ENCODE data around the gene GLP1R.

The GLP1R gene

DNA sequence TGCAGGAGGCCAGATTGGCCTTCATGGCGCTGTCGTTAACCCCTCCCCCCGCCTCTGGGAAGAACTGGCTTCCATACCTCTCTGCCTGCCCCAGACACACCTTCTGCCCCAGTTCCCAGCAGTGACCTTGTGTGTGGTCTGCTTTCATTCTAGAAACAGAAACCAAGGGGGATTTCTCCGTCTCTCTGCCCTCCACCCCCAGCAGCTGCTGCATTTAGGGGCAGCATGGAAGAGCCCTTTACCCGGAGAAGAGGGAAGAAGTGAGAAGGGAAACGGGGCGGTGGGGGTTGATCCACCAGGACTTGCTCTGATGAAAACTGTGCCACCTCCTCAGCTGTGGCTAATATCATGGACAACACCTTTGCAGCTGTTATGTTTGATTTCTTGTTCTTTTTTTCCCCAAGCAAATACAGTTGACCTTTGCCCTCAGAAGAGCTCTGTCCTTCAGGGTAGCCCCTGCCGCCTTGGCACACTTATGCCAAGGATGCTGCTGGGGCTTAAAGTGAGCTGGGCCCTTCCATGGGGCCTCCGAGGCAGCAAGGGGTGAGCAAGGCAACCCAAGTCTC lies 6.1 kb downstream of the GLP1R start:
- TF ChIP-seq CTCF (IDR thresholded peaks at IDR 0.05; ENCODE audit: borderline replicate concordance, control extremely low read depth, extremely low read depth, insufficient read depth, missing control alignments): no peak
- DNase-seq (ENCODE audit: low spot score): no peak
- in situ Hi-C loops (cut with MboI; ENCODE audit: low sequenced_read_pairs, unreplicated experiment): no loop called here

- in situ Hi-C loops (cut with MboI; ENCODE audit: low sequenced_read_pairs, unreplicated experiment): no loop called here
- no peak for DNase-seq (ENCODE audit: low spot score)
- no peak for TF ChIP-seq CTCF (IDR thresholded peaks at IDR 0.05; ENCODE audit: borderline replicate concordance, control extremely low read depth, extremely low read depth, insufficient read depth, missing control alignments)
Measured at GRCh38 chr6:39055661-39056060, 7.1 kb downstream of the GLP1R start.

DNA sequence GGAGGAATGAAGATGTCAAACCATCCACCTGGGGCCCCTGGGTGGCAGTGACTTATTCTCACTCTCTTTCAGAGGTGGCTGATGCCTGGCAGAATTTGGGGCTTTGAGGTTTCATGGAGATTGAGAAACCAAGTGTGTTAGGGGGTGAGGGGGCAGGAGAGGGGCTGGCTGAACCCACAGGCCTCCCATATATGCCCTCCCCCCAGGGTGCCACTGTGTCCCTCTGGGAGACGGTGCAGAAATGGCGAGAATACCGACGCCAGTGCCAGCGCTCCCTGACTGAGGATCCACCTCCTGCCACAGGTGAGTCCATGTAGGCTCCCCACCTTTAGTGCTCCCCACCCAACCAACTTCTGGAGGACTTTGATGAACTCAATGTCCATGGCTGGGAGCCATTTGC lies 7.6 kb downstream of the GLP1R start:
- TF ChIP-seq CTCF (IDR thresholded peaks at IDR 0.05; ENCODE audit: borderline replicate concordance, control extremely low read depth, extremely low read depth, insufficient read depth, missing control alignments): no peak
- in situ Hi-C loops (cut with MboI; ENCODE audit: low sequenced_read_pairs, unreplicated experiment): no loop called here
- no peak for DNase-seq (ENCODE audit: low spot score)

DNA sequence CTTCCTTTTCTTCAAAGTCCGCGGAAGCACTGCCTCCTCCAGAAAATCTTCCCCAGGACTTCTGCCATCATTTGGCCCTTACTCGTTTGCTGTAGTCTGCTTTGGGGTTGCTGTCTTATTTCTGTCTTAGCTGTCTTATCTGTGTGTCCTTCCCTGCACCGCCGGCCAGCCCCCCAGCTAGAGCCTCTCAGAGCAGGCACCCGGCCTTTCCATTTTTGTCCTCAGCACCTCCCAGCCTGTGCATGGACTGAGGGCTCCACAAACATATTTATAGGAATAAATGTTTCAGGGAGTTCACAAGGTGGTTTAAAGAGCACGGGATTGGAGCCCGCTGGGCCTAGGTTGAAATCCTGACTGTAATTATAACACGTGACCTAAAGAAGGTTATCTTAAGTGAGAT lies 8.1 kb downstream of the GLP1R start:
- TF ChIP-seq CTCF (IDR thresholded peaks at IDR 0.05; ENCODE audit: borderline replicate concordance, control extremely low read depth, extremely low read depth, insufficient read depth, missing control alignments): no peak
- no peak for DNase-seq (ENCODE audit: low spot score)
- in situ Hi-C loops (cut with MboI; ENCODE audit: low sequenced_read_pairs, unreplicated experiment): no loop called here

DNA sequence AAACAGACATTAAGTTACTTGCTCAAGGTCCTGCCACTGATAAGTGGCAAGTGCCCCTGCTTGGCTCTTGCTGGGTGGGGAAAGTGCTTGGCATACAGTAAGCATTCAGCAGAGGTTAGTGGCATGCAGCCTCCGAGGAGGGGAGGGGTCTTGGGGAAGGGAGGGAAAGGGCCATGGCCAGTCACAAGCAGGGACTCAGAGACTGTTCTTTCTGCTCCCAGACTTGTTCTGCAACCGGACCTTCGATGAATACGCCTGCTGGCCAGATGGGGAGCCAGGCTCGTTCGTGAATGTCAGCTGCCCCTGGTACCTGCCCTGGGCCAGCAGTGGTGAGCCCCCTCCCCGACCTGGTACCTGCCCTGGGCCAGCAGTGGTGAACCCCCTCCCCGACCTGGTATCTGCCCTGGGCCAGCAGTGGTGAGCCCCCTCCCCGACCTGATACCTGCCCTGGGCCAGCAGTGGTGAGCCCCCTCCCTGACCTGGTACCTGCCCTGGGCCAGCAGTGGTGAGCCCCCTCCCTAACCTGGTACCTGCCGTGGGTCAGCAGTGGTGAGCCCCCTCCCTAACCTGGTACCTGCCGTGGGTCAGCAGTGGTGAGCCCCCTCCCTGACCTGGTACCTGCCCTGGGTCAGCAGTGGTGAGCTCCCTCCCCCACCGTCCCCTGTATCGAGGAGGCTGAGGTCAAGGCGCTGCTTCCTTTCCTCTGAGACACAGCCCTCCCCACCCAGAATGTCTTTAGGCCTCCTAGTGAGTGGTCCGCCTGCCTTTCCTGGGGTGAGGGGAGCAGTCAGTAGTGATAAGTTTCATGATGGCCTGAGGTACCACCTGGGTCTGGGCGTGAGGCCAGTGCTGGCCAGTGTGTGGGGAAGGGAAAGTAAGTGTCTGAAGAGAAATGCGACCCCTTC lies 8.9 kb downstream of the GLP1R start:
- TF ChIP-seq CTCF (IDR thresholded peaks at IDR 0.05; ENCODE audit: borderline replicate concordance, control extremely low read depth, extremely low read depth, insufficient read depth, missing control alignments): no peak
- DNase-seq (ENCODE audit: low spot score): no peak
- in situ Hi-C loops (cut with MboI; ENCODE audit: low sequenced_read_pairs, unreplicated experiment): no loop called here

DNA sequence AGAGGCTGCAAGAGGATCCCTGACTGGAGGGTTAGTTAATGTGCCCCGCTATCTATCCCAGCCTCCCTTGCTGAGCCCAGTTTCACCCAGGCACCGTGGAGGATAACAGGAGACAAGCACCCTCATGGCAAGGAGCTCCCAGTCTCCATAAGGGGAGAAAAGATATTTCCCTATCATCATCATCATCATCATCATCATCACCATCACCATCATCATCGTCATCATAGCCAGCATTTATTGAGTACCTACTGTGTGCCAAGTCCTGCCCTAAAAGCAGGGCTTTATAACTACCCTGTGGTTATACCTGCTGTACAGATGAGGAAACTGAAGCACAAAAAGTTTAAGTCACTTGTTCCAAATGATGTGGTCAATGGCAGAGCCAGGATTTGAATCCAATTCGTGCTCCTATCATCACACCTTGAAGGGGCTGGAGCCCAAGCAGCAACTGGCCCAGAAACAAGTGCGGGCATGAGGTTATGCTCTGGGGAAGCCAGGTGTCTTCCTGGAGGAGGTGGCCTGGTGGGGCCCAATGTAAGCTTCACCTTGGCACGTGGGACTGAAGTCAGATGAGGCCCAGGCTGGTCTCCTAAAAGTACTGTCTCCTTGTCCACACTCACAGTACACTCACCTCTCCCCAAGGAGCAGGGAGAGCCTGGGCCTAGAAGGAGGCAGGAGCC lies 10.0 kb downstream of the GLP1R start:
- no peak for DNase-seq (ENCODE audit: low spot score)
- TF ChIP-seq CTCF (IDR thresholded peaks at IDR 0.05; ENCODE audit: borderline replicate concordance, control extremely low read depth, extremely low read depth, insufficient read depth, missing control alignments): no peak
- in situ Hi-C loops (cut with MboI; ENCODE audit: low sequenced_read_pairs, unreplicated experiment): no loop called here
